BLaER1 (cell line): ENCODE measurements around the gene LCK.
A peak's percentile ranks its signal among the peaks of the same experiment; 100 is the strongest.
"Not testable (repeated sequence)": the region's sequence is repeated elsewhere in the genome, so short reads cannot be mapped to it uniquely, and the experiment has no call there.

ENCODE experiments used
- H3K27ac ChIP-seq: shearing (Covaris generic); formaldehyde crosslinking; 2 replicates; pipeline ENCODE4 v1.8.1; 2022
- H3K27me3 ChIP-seq: shearing (Covaris generic); formaldehyde crosslinking; 2 replicates; pipeline ENCODE4 v1.8.1; 2022
- H3K36me3 ChIP-seq: shearing (Covaris generic); formaldehyde crosslinking; 2 replicates; pipeline ENCODE4 v1.8.1; 2022
- H3K4me1 ChIP-seq: shearing (Covaris generic); formaldehyde crosslinking; 2 replicates; pipeline ENCODE4 v1.8.1; 2022
- H3K4me2 ChIP-seq: shearing (Covaris generic); formaldehyde crosslinking; 2 replicates; pipeline ENCODE4 v1.8.1; 2022
- H3K4me3 ChIP-seq: shearing (Covaris generic); formaldehyde crosslinking; 2 replicates; pipeline ENCODE4 v1.8.1; 2022
- H3K9ac ChIP-seq: shearing (Covaris generic); formaldehyde crosslinking; 2 replicates; pipeline ENCODE4 v1.8.1; 2022
- H3K9me3 ChIP-seq: shearing (Covaris generic); formaldehyde crosslinking; 2 replicates; pipeline ENCODE4 v1.8.1; 2022
- H4K20me1 ChIP-seq: shearing (Covaris generic); formaldehyde crosslinking; 2 replicates; pipeline ENCODE4 v1.8.1; 2022
- Cebpa-rat ChIP-seq: shearing (Covaris generic); IDR thresholded peaks from 2 replicates; pipeline ENCODE4 v1.8.1; 2022

Gene LCK

DNA sequence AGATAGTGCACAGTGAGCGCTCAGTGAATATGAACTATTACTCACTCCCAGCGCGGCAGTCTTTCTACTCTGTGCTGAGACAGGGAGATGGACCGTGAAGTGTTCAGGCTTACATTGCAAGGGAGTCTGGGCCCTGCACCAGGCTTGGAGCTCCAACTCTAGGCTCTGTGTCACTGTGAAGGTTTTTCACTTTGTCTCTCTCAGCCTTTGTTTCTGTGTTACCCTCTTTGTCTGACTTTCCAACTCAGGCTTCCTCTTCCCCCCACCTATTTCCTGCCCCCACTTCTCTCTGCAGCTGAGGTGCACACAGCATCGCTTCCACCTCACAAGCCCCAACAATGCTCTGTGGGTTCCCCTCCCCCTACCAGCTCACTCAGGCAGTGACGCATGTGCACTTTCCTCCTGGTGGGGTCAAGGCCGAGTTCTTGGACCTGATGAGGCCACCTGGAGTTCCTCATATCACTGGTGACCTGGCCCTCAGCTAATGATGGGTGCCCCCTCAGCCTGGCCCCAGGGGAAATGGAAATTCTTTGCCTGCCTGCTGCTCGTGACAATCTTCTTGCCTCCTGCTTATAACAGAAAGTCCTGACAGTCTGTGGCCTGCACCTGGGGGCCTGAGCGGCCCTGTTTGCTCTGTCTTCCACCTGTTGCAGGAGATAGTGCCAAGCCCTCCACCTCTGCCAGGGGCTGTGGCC, 1.1 kb upstream of the LCK start:
- Histone ChIP-seq H3K4me1 (peaks cover 98% of the 10 kb centered on the region), H4K20me1 (no peaks in the 10 kb centered on the region), H3K9ac (peak overlapping the region; percentile 91), H3K36me3 (no peaks in the 10 kb centered on the region), H3K4me3 (peak overlapping the region; percentile 56; the same call in 1 of the 2 replicates), H3K27ac (peak overlapping the region; percentile 97), H3K4me2 (peak overlapping the region; percentile 98), H3K9me3 (no peaks in the 10 kb centered on the region), H3K27me3 (no peaks in the 10 kb centered on the region)
- no peak for TF ChIP-seq Cebpa-rat

DNA sequence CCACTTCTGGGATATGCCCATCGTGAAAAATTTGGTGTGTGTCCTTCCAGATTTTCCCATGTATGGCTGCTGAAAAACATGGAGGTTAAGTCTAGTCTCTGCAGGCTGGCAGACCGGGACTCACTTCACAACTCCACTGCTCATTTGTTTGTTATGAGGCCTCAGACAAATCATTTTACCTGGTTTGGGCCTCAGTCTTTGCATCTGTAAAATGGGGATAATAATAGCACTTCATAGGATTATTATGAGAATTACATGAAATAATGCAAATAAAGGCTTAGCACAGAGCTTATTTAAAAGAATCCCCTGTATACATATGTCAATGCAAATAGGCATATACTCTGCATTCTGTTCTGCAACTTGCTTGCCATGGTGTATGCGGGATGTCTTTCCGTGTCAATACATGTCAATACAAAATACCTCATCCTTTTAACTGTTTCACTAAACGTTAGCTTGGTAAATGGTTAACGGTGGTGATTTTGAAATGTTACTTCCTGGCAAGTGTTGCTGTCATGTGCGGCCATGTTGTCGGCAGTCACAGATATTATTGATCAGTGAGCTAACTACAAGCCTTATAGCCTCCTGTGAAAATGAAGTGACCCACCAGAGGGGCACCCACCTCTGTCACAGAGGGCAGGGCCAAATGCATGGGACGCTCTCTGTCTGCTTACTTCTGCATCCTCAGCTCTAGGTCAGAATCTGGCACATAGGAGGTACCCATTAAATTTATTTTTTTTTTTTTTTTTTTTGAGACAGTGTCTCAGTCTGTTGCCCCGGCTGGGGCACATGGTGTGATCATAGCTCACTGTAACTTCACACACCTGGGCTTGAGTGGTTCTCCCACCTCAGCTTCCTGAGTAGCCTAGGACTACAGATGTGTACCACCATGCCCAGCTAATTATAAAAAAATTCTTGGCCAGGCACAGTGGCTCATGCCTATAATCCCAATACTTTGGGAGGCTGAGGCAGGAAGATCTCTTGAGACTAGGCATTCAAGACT, 4.3 kb downstream of the LCK start:
- no peaks in the 10 kb centered on the region for H3K9me3 ChIP-seq
- peak overlapping the region; percentile 98; the same call in 1 of the 2 replicates for H3K4me2 ChIP-seq
- no peaks in the 10 kb centered on the region for H3K36me3 ChIP-seq
- no peak overlapping the region for H3K9ac ChIP-seq
- no peak for TF ChIP-seq Cebpa-rat
- H3K27me3 ChIP-seq: no peaks in the 10 kb centered on the region
- H3K4me3 ChIP-seq: no peak overlapping the region
- H4K20me1 ChIP-seq: no peaks in the 10 kb centered on the region
- H3K4me1 ChIP-seq: peaks cover 69% of the 10 kb centered on the region
- H3K27ac ChIP-seq: 0 out of 2 replicates have a peak overlapping the region, but pooled peaks have one; percentile 97

DNA sequence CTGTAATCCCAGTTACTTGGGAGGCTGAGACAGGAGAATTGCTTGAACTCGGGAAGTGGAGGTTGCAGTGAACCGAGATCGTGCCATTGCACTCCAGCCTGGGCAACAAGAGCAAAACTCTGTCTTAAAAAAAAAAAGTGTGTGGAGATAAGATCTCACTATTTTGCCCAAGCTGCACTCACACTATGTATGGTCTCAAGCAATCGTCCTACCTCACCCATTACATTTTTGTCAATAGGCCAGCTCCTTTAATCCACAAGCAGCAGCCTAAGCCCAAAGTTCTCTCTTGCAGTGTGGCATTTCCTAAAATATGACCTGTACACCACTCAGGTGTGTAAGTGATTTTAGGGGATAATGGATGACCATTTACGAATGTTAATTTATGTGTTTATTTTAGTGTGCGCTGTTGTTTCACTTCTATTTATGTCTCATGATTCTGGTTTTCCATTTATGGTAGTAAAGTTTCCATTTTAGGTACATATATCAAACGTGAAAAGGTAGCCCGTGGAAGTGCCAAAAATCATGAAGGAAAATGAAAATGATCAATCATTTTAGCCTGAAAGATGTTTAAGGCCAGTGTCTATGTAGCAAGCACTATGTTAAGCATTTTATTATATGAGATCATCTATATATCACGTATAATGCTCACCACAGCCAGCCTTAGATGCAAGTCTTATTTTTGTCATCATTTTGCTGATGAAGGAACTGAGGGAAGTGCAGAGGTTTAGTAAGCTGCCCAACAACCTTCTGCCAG, 5.6 kb downstream of the LCK start:
- H3K4me2 ChIP-seq: no peak overlapping the region
- peaks cover 56% of the 10 kb centered on the region for H3K4me1 ChIP-seq
- no peaks in the 10 kb centered on the region for H3K36me3 ChIP-seq
- no peak overlapping the region for H3K27ac ChIP-seq
- no peak for TF ChIP-seq Cebpa-rat
- H3K27me3 ChIP-seq: no peaks in the 10 kb centered on the region
- H3K9me3 ChIP-seq: no peaks in the 10 kb centered on the region
- H4K20me1 ChIP-seq: no peaks in the 10 kb centered on the region
- H3K9ac ChIP-seq: no peak overlapping the region
- no peak overlapping the region for H3K4me3 ChIP-seq

DNA sequence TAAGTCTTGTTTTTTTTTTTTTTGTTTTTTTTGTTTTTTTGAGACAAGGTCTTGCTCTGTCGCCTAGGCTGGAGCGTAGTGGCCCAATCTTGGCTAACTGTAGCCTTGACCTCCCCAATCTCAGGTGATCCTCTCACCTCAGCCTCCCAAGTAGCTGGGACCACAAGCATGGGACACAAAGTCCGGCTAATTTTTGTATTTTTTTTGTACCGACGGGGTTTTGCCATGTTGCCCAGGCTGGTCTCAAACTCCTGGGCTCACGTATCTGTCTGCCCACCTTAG, 6.1 kb downstream of the LCK start:
- H3K4me2 ChIP-seq: no peak overlapping the region
- H3K4me1 ChIP-seq: peaks cover 51% of the 10 kb centered on the region
- no peak for TF ChIP-seq Cebpa-rat
- no peak overlapping the region for H3K4me3 ChIP-seq
- H3K36me3 ChIP-seq: no peaks in the 10 kb centered on the region
- no peak overlapping the region for H3K27ac ChIP-seq
- no peaks in the 10 kb centered on the region for H3K9me3 ChIP-seq
- H3K27me3 ChIP-seq: no peaks in the 10 kb centered on the region
- no peak overlapping the region for H3K9ac ChIP-seq
- H4K20me1 ChIP-seq: no peaks in the 10 kb centered on the region

DNA sequence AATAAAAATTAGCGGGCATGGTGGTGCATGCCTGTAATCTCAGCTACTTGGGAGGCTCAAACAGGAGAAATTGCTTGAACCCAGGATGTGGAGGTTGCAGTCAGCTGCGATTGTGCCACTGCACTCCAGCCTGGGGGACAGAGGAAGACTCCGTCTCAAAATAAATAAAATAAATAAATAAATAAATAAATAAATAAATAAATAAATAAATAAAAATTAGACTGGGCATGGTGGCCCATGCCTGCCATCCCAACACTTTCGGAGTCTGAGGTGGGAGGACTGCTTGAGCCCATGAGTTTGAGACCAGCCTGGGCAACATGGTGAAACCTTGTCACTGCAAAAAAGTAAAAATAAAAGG, 12.2 kb downstream of the LCK start:
- not testable (repeated sequence) for H3K36me3 ChIP-seq, H4K20me1 ChIP-seq, H3K9me3 ChIP-seq, H3K4me3 ChIP-seq, H3K9ac ChIP-seq, H3K27me3 ChIP-seq
- peaks cover 53% of the 10 kb centered on the region for H3K4me1 ChIP-seq
- peak overlapping the region; percentile 80 for H3K27ac ChIP-seq
- H3K4me2 ChIP-seq: peak overlapping the region; percentile 89

DNA sequence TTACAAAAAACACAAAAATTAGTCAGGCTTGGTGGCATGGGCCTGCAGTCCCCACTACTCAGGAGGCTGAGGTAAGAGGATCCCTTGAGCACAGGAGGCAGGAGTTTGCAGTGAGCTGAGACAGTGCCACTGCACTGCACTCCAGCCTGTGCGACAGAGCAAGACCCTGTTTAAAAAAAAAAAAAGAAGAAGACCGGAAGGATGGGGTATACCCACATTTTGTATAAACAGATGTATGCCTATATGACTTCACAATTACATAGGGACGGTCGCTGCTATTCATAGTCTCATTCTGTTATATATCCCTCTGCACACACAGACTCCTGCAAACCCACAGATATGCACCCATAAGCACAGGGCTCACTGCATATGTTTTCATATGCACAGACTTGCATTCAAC, 12.7 kb downstream of the LCK start:
- Histone ChIP-seq H3K4me3 (0 out of 2 replicates have a peak overlapping the region, but pooled peaks have one; percentile 16), H3K27me3 (no peaks in the 10 kb centered on the region), H3K9ac (peak overlapping the region; percentile 53), H3K4me1 (peaks cover 53% of the 10 kb centered on the region), H3K36me3 (no peaks in the 10 kb centered on the region), H3K9me3 (no peaks in the 10 kb centered on the region), H3K4me2 (peak overlapping the region; percentile 89), H4K20me1 (no peaks in the 10 kb centered on the region), H3K27ac (peak overlapping the region; percentile 80)
- no peak for TF ChIP-seq Cebpa-rat

DNA sequence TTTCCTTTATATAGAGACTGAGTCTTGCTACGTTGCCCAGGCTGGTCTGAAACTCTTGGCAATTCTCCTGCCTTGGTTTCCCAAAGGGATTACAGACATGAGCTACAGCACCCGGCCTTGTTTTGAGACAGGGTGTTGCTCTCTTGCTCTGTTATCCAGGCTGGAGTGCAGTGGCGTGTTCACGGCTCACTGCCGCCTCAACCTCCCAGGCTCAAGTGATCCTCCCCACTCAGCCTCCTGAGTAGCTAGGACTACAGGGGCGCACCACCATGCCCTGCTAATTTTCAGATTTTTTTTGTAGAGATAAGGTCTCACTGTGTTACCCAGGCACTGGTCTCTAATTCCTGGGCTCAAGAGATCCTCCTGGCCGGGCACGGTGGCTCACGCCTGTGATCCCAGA, 14.8 kb downstream of the LCK start:
- peaks cover 53% of the 10 kb centered on the region for H3K4me1 ChIP-seq
- TF ChIP-seq Cebpa-rat: no peak
- H3K36me3 ChIP-seq: no peaks in the 10 kb centered on the region
- peak overlapping the region; percentile 89 for H3K4me2 ChIP-seq
- no peak overlapping the region for H3K4me3 ChIP-seq
- H4K20me1 ChIP-seq: no peaks in the 10 kb centered on the region
- H3K9ac ChIP-seq: peak overlapping the region; percentile 53; the same call in 1 of the 2 replicates
- H3K27ac ChIP-seq: peak overlapping the region; percentile 80
- no peaks in the 10 kb centered on the region for H3K9me3 ChIP-seq
- H3K27me3 ChIP-seq: no peaks in the 10 kb centered on the region

DNA sequence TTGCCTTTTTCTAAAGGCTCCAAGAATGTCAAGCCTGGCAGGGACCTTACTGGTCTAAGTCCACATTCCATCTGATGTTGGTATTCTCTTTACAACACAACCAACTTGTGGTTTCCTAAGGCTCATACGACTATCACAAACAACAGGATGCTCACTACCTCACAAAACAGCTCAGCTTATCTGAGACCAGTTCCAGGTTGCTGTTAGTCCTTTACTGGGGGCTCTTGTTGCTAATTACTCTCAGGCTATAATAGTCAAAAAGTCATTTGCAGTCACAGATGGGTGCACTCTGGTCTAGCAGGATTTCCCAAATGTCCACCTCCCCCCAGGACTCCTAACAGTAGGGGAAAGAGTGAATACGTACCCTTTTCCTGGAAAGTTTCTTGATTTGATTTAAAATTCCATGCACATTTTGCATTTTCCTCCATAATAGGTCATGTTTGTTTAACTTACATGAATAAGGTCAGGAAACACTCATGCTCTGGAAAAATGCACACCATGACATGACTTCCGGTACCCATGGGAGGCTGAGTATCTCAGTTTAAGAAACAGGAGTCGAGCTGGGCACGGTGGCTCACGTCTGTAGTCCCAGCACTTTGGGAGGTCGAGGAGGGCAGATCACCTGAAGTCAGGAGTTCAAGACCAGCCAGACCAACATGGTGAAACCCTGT, 16.0 kb downstream of the LCK start:
- Histone ChIP-seq H3K36me3 (no peaks in the 10 kb centered on the region), H3K9me3 (no peaks in the 10 kb centered on the region), H4K20me1 (no peaks in the 10 kb centered on the region), H3K4me3 (no peak overlapping the region), H3K9ac (no peak overlapping the region; the same call in 1 of the 2 replicates), H3K4me1 (peaks cover 56% of the 10 kb centered on the region), H3K27ac (peak overlapping the region; percentile 56), H3K27me3 (no peaks in the 10 kb centered on the region), H3K4me2 (peak overlapping the region; percentile 57)
- no peak for TF ChIP-seq Cebpa-rat

DNA sequence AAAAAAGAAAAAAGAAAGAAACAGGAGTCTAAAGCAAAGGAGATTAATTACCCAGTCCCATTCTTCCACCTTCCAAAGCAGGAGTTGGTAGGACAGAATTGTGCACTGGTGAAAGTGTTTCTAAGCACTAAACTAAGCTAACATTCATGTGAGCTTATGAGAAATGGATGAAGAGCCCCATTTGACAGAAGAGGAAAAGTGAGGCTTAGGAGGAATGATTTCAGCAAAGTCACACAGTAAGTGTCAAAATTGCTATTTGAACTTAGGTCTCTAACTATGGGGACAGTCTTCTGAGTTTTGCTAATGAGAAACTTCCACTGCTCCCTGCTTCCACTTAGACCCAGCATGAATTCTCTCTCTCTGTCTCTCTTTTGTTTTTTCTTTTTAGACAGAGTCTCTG, 18.7 kb downstream of the LCK start:
- peaks cover 2% of the 10 kb centered on the region; the same call in 1 of the 2 replicates for H3K36me3 ChIP-seq

More for the DNA sequence above, 18.7 kb downstream of the LCK start:
- H3K9ac ChIP-seq: no peak overlapping the region
- no peaks in the 10 kb centered on the region for H3K9me3 ChIP-seq
- no peak overlapping the region for H3K27ac ChIP-seq
- H4K20me1 ChIP-seq: no peaks in the 10 kb centered on the region
- H3K4me3 ChIP-seq: no peak overlapping the region
- no peak for TF ChIP-seq Cebpa-rat
- no peaks in the 10 kb centered on the region for H3K27me3 ChIP-seq
- H3K4me1 ChIP-seq: peaks cover 57% of the 10 kb centered on the region
- H3K4me2 ChIP-seq: no peak overlapping the region
